Measurements from ENCODE around the gene MAP3K5.

DNA sequence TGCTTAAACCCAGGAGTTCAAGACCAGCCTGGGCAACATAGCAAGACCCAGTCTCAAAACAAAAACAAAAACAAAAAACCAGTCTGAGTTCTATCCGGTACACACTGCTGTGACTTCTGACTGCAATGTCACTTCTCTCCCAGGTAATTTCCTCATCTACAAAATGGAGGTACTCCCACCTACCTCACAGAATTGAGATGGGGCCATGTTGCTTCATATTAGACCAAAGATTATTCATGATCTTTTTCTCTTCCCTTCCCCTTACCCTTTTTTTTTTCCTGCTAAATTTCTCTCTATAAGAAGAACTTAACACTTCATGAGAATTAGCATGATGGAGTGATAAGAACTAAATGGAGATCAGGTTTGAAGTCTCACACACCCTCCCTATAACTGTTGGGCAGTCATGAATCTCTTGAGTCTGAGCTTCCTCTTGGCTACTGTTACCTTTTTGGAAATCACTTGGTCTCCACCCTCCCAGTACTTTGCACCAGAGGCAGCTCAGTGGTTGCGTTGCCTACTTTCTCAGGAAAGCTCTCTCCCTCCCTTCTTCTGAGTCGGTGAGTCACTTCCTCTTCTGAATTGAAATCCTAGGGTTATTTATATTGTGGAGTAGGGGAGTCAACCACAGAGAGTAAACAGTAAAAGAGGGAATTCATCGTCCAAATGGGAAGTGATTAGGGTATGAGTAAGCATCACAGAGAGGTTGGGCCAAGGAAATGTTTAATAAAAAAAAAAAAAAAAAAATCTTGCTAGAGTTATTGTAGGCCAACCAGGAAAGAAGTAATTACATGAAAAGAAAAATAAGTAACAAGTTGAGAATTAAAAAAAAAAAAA is 182.2 kb downstream of the MAP3K5 start:
- peak; percentile 50 to 77 (median 57) for TF ChIP-seq POLR2AphosphoS5 (IDR thresholded peaks at IDR 0.05)
- TF ChIP-seq, protein P1, sequence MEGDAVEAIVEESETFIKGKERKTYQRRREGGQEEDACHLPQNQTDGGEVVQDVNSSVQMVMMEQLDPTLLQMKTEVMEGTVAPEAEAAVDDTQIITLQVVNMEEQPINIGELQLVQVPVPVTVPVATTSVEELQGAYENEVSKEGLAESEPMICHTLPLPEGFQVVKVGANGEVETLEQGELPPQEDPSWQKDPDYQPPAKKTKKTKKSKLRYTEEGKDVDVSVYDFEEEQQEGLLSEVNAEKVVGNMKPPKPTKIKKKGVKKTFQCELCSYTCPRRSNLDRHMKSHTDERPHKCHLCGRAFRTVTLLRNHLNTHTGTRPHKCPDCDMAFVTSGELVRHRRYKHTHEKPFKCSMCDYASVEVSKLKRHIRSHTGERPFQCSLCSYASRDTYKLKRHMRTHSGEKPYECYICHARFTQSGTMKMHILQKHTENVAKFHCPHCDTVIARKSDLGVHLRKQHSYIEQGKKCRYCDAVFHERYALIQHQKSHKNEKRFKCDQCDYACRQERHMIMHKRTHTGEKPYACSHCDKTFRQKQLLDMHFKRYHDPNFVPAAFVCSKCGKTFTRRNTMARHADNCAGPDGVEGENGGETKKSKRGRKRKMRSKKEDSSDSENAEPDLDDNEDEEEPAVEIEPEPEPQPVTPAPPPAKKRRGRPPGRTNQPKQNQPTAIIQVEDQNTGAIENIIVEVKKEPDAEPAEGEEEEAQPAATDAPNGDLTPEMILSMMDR (IDR thresholded peaks at IDR 0.05): no peak
- TF ChIP-seq POLR2A (IDR thresholded peaks at IDR 0.05): no peak
- TF ChIP-seq EP300 (IDR thresholded peaks at IDR 0.05; ENCODE audit: low read depth): no peak
